Loucy (cell line): ENCODE results near the gene APMAP.

Experiments
- H2AFZ ChIP-seq: fragments of 200-600 bp; sonication (generic); 2 replicates; pipeline ENCODE4 v1.6.0; 2016; ENCODE audit warnings: antibody characterized with exemption, mild to moderate bottlenecking, low read length, moderate library complexity
- H3F3A ChIP-seq: fragments of 200-600 bp; 2 replicates; pipeline ENCODE4 v1.6.0; 2016; ENCODE audit warnings: antibody characterized with exemption, low read depth, mild to moderate bottlenecking
- H3K27me3 ChIP-seq: fragments of 200-600 bp; sonication (generic); 2 replicates; pipeline ENCODE4 v1.6.1; 2014; ENCODE audit warnings: low read length, mild to moderate bottlenecking; ENCODE audit not compliant: insufficient read depth, poor library complexity, severe bottlenecking
- H3K36me3 ChIP-seq: fragments of 200-600 bp; sonication (generic); 2 replicates; pipeline ENCODE4 v1.6.1; 2016; ENCODE audit warnings: low read length; ENCODE audit not compliant: insufficient read depth
- H3K4me1 ChIP-seq: fragments of 200-600 bp; sonication (generic); 2 replicates; pipeline ENCODE4 v1.5.1; 2014; ENCODE audit warnings: low read length, mild to moderate bottlenecking; ENCODE audit not compliant: insufficient read depth, poor library complexity, severe bottlenecking
- H3K4me2 ChIP-seq: fragments of 200-600 bp; sonication (generic); 2 replicates; pipeline ENCODE4 v1.6.0; 2014; ENCODE audit warnings: antibody characterized with exemption, low read length, low read depth, mild to moderate bottlenecking; ENCODE audit not compliant: poor library complexity, severe bottlenecking
- H3K4me3 ChIP-seq: fragments of 200-600 bp; sonication (generic); 2 replicates; pipeline ENCODE4 v1.5.1; 2014; ENCODE audit warnings: low read length, mild to moderate bottlenecking, mixed read lengths; ENCODE audit not compliant: poor library complexity, severe bottlenecking
- H3K79me2 ChIP-seq: fragments of 200-600 bp; sonication (generic); 2 replicates; pipeline ENCODE4 v1.6.1; 2014; ENCODE audit warnings: low read length; ENCODE audit not compliant: insufficient read depth
- H3K9ac ChIP-seq: fragments of 200-600 bp; sonication (generic); 2 replicates; pipeline ENCODE4 v1.6.0; 2014; ENCODE audit warnings: mild to moderate bottlenecking, low read depth, low read length, moderate library complexity; ENCODE audit not compliant: poor library complexity, severe bottlenecking
- H3K9me2 ChIP-seq: fragments of 200-600 bp; sonication (generic); replicated peaks from 2 replicates; pipeline ENCODE4 v1.6.1; 2016; ENCODE audit warnings: low read depth, low read length, mixed read lengths
- H3K9me3 ChIP-seq: fragments of 200-600 bp; sonication (generic); 2 replicates; pipeline ENCODE4 v1.6.1; 2014; ENCODE audit warnings: mild to moderate bottlenecking, antibody characterized with exemption, low read length, low read depth; ENCODE audit not compliant: insufficient read depth
- H4K20me1 ChIP-seq: fragments of 200-600 bp; sonication (generic); 2 replicates; pipeline ENCODE4 v1.6.0; 2014; ENCODE audit warnings: antibody characterized with exemption, low read length, mild to moderate bottlenecking; ENCODE audit not compliant: insufficient read depth, poor library complexity, severe bottlenecking
- EZH2phosphoT487 ChIP-seq: fragments of 200-600 bp; IDR thresholded peaks from 2 replicates; pipeline ENCODE4 v1.6.1; 2018; ENCODE audit warnings: antibody characterized with exemption, mild to moderate bottlenecking, moderate library complexity, borderline replicate concordance
- TF ChIP-seq, protein P1 (sequence below): fragments of 200-600 bp; sonication (generic); conservative IDR thresholded peaks from 2 replicates; pipeline ENCODE4 v1.5.1; 2014; ENCODE audit warnings: mild to moderate bottlenecking, antibody characterized with exemption, low read length

APMAP gene

DNA sequence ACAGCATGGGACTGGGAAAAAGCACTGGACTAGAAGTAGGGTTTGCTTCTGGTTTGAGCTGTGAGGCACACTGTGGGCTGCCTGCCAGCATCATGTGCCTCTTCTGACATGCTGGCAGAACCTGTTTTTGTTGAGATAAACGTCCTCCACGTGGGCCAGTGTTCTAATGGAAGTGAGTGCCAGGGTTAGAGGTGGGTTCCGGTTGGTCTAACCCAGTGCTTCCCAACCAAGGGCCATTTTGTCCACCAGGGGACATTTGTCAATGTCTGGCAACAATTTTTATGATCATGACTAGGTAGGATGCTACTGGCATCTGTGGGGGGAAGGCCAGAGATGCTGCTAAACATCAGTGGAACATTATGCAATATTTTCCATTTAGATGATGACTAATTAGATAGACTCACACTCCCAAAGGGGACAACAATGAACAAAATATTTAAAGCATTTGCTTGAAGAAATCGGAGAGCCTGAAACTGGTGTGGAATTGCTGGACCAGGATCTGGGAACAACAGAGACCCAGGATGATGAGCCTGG, 7.8 kb upstream of the APMAP start:
- H3K4me1 ChIP-seq: peaks cover 11% of the 10 kb centered on the region
- no peaks in the 10 kb centered on the region for H3K9me2 ChIP-seq
- H3K36me3 ChIP-seq: peaks cover 3% of the 10 kb centered on the region; the same call in 1 of the 2 replicates
- H3K79me2 ChIP-seq: no peaks in the 10 kb centered on the region
- H3F3A ChIP-seq: no peaks in the 10 kb centered on the region
- no peak overlapping the region for H2AFZ ChIP-seq
- no peak overlapping the region for H3K4me3 ChIP-seq
- no peaks in the 10 kb centered on the region for H3K9me3 ChIP-seq
- TF ChIP-seq EZH2phosphoT487: no peak
- TF ChIP-seq, protein P1, sequence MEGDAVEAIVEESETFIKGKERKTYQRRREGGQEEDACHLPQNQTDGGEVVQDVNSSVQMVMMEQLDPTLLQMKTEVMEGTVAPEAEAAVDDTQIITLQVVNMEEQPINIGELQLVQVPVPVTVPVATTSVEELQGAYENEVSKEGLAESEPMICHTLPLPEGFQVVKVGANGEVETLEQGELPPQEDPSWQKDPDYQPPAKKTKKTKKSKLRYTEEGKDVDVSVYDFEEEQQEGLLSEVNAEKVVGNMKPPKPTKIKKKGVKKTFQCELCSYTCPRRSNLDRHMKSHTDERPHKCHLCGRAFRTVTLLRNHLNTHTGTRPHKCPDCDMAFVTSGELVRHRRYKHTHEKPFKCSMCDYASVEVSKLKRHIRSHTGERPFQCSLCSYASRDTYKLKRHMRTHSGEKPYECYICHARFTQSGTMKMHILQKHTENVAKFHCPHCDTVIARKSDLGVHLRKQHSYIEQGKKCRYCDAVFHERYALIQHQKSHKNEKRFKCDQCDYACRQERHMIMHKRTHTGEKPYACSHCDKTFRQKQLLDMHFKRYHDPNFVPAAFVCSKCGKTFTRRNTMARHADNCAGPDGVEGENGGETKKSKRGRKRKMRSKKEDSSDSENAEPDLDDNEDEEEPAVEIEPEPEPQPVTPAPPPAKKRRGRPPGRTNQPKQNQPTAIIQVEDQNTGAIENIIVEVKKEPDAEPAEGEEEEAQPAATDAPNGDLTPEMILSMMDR: no peak
- H3K9ac ChIP-seq: no peak overlapping the region
- no peaks in the 10 kb centered on the region for H4K20me1 ChIP-seq
- H3K4me2 ChIP-seq: no peak overlapping the region
- no peaks in the 10 kb centered on the region for H3K27me3 ChIP-seq

GRCh38 chr20:24999568-24999967, 7.0 kb upstream of the APMAP start:
- H3K9me3 ChIP-seq: no peaks in the 10 kb centered on the region
- no peak overlapping the region for H2AFZ ChIP-seq
- H4K20me1 ChIP-seq: no peaks in the 10 kb centered on the region
- no peak overlapping the region for H3K9ac ChIP-seq
- no peaks in the 10 kb centered on the region for H3K79me2 ChIP-seq
- peaks cover 16% of the 10 kb centered on the region for H3K4me1 ChIP-seq
- no peak for TF ChIP-seq EZH2phosphoT487
- TF ChIP-seq, protein P1: no peak
- H3K36me3 ChIP-seq: no peaks in the 10 kb centered on the region
- H3K4me2 ChIP-seq: no peak overlapping the region
- no peaks in the 10 kb centered on the region for H3K9me2 ChIP-seq
- H3K4me3 ChIP-seq: no peak overlapping the region
- H3F3A ChIP-seq: no peaks in the 10 kb centered on the region
- no peaks in the 10 kb centered on the region for H3K27me3 ChIP-seq

GRCh38 chr20:24998631-24999445, 6.3 kb upstream of the APMAP start:
- H2AFZ ChIP-seq: no peak overlapping the region
- H3F3A ChIP-seq: no peaks in the 10 kb centered on the region
- H3K36me3 ChIP-seq: no peaks in the 10 kb centered on the region
- H3K9ac ChIP-seq: no peak overlapping the region
- no peaks in the 10 kb centered on the region for H3K27me3 ChIP-seq
- no peak overlapping the region for H3K4me2 ChIP-seq
- no peak overlapping the region for H3K4me3 ChIP-seq
- no peaks in the 10 kb centered on the region for H3K9me2 ChIP-seq
- H4K20me1 ChIP-seq: no peaks in the 10 kb centered on the region
- TF ChIP-seq, protein P1: no peak
- no peak for TF ChIP-seq EZH2phosphoT487
- H3K4me1 ChIP-seq: peaks cover 16% of the 10 kb centered on the region
- no peaks in the 10 kb centered on the region for H3K9me3 ChIP-seq
- H3K79me2 ChIP-seq: no peaks in the 10 kb centered on the region
